Spleen (tissue), 11 donors: ENCODE data around the gene B9D1. TPM values are rescaled to one million over a fixed set of nuclear protein-coding genes. Genes with fewer than 3 reads are reported as not detected.
"Not testable (repeated sequence)": the region's sequence is repeated elsewhere in the genome, so short reads cannot be mapped to it uniquely, and the experiment has no call there.

Experiments used
- DNase-seq: peaks from one replicate; pipeline ENCODE4 v3.0.0-alpha.2; 2020
- H3K27ac ChIP-seq, 8 donors: fragments of 200-600 bp; sonication (generic) in 7 of 8; 1 replicate in 4 of 8; 2 replicates in 4 of 8; pipeline versions ENCODE4 v1.5.0 to v1.8.0; 2016 to 2021; ENCODE audit warnings: inconsistent platforms in 4 of 8, mild to moderate bottlenecking in 4 of 8, moderate library complexity in 1 of 8
- H3K27me3 ChIP-seq, 7 donors: fragments of 200-600 bp; sonication (generic) in 6 of 7; replicated peaks in 1 of 7; 1 replicate in 4 of 7; 2 replicates in 3 of 7; pipeline versions ENCODE4 v1.5.0 to v1.8.0; 2016 to 2021; ENCODE audit warnings: inconsistent platforms in 3 of 7, mild to moderate bottlenecking in 1 of 7
- H3K36me3 ChIP-seq, 6 donors: fragments of 200-600 bp; sonication (generic) in 5 of 6; 1 replicate in 4 of 6; 2 replicates in 2 of 6; pipeline versions ENCODE4 v1.5.0 to v1.8.0; 2016 to 2021; ENCODE audit warnings: inconsistent platforms in 2 of 6
- H3K4me1 ChIP-seq, 6 donors: fragments of 200-600 bp; sonication (generic) in 5 of 6; 1 replicate in 3 of 6; 2 replicates in 3 of 6; pipeline versions ENCODE4 v1.5.0 to v1.8.0; 2016 to 2021; ENCODE audit warnings: inconsistent platforms in 3 of 6
- H3K4me3 ChIP-seq, 8 donors: fragments of 200-600 bp; sonication (generic) in 7 of 8; 1 replicate in 4 of 8; 2 replicates in 4 of 8; pipeline versions ENCODE4 v1.5.0 to v1.8.0; 2016 to 2021; ENCODE audit warnings: inconsistent platforms in 4 of 8, mild to moderate bottlenecking in 4 of 8, moderate library complexity in 2 of 8
- H3K9me3 ChIP-seq, 8 donors: fragments of 200-600 bp; sonication (generic) in 7 of 8; 1 replicate in 4 of 8; 2 replicates in 4 of 8; pipeline versions ENCODE4 v1.5.0 to v1.8.0; 2016 to 2021; ENCODE audit warnings: inconsistent platforms in 4 of 8
- CTCF ChIP-seq, 11 experiments: fragments of 200-600 bp in 7 of 11; fragments of 450-650 bp in 4 of 11; sonication (generic) in 4 of 11; IDR thresholded peaks in 8 of 11; conservative IDR thresholded peaks in 3 of 11; 1 replicate in 7 of 11; 2 replicates in 4 of 11; pipeline versions ENCODE4 v1.4.0 to v1.8.0; 2016 to 2021; ENCODE audit warnings: antibody characterized with exemption in 11 of 11, inconsistent platforms in 4 of 11, mild to moderate bottlenecking in 1 of 11
- POLR2A ChIP-seq, 3 donors: fragments of 450-650 bp; IDR thresholded peaks; one replicate each; pipeline ENCODE4 v1.5.1; 2017; ENCODE audit warnings: antibody characterized with exemption in 3 of 3, mild to moderate bottlenecking in 1 of 3
- POLR2AphosphoS5 ChIP-seq, 3 donors: sonication (generic); formaldehyde crosslinking; IDR thresholded peaks; one replicate each; pipeline ENCODE4 v1.5.1; 2017; ENCODE audit warnings: antibody characterized with exemption in 3 of 3
- WGBS, 5 donors: extraction: QIAGEN DNeasy Blood & Tissue Kit in 3 of 5; methylation state at CpG; one replicate each; pipeline versions ENCODE4 v1.1.5 to v1.1.7; 2013 to 2018; 5-methylcytosine and 5-hydroxymethylcytosine counted together
- intact Hi-C: fragments of 100-400 bp; cut with DNase I; formaldehyde crosslinking; loops from one replicate; pipeline ENCODE4 v1.15.0; 2023; ENCODE audit warnings: low total_unique reads
- polyA plus RNA-seq, 3 donors: library from polyadenylated mRNA; stranded (reverse); fragments of 200-250 nt; gene quantifications; one replicate each; pipeline ENCODE4 v1.2.1, GENCODE V29; 2013
- total RNA-seq, 7 donors: library from RNA; depleted of rRNA in 3 of 7; stranded (reverse); fragments of >200 nt in 3 of 7; fragmentation: NEBNext Ultra II Directional in 4 of 7; extraction: Animal tissue kit (Norgen Biotek cat#: 25700) in 4 of 7; gene quantifications; one replicate each; pipeline versions ENCODE4 v1.1.0 to v1.2.1, GENCODE V29; 2016 to 2021
- donor health status: healthy with polysubstance abuse.
- donor health status: DM: no; HTN: no; CAD: no; lungs with moderate emphysema.
- donor health status: DM: no; HTN: no; CAD: no.
- donor health status: Bipolar disorder and iron deficiency.
- donor health status: healthy.
- donor health status: DM: no; HTN: no; CAD: no.
- donor health status: DM: yes; HTN: yes; CAD: no.

B9D1 gene
- total and polyA plus RNA-seq, 10 donors = 4.3 to 14.1 (median 7.3) TPM

DNA sequence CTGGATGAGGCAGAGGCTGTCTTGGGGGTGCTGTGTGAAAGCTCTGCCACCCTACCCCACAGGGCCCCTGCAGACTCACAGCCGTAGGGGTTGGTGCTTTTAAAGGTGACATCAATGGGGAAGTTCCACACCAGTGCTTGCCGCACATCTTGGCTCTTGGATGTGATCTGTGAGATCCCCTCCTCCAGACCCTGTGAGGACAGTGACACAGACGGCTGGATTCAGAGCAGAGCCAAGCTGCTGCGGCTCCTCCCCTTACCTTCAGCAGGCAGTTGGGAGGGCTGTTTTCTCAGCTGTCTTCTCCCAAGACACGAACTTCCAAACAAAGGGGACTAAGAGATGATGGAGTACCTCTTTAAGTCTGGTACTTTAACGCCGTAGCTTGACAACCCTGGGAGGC, 4.8 kb downstream of the B9D1 start:
- 85 to 90% (median 87%) methylated on average over 7 of the region's 7 CpGs for WGBS, 5 donors
- Histone ChIP-seq H3K4me1 (peaks cover 6 to 12% (median 10%) of the 10 kb centered on the region in 6 donors), H3K36me3 (no peaks in the 10 kb centered on the region), H3K9me3 (no peaks in the 10 kb centered on the region), H3K27me3 (peaks cover 0 to 7% (median 0%) of the 10 kb centered on the region in 7 donors), H3K27ac (no peak overlapping the region), H3K4me3 (no peak overlapping the region)
- TF ChIP-seq POLR2AphosphoS5 (IDR thresholded peaks at IDR 0.05) (no peak), POLR2A (IDR thresholded peaks at IDR 0.05) (no peak), CTCF (IDR thresholded peaks at IDR 0.05 in 8 of 11, conservative IDR thresholded peaks at IDR 0.05 in 3 of 11) (no peak)
- intact Hi-C loops = no loop called here
- DNase-seq = no peak

- TF ChIP-seq CTCF (IDR thresholded peaks at IDR 0.05 in 8 of 11, conservative IDR thresholded peaks at IDR 0.05 in 3 of 11) (no peak), POLR2A (IDR thresholded peaks at IDR 0.05) (no peak), POLR2AphosphoS5 (IDR thresholded peaks at IDR 0.05) (no peak)
- Histone ChIP-seq H3K4me3 (no peak overlapping the region), H3K27me3 (peaks cover 0 to 7% (median 0%) of the 10 kb centered on the region in 7 donors), H3K4me1 (peaks cover 6 to 10% (median 8%) of the 10 kb centered on the region in 6 donors), H3K9me3 (no peaks in the 10 kb centered on the region), H3K27ac (no peak overlapping the region), H3K36me3 (no peaks in the 10 kb centered on the region)
- DNase-seq = no peak
- intact Hi-C loops = no loop called here
- 85 to 94% (median 86%) methylated on average over 7 of the region's 7 CpGs for whole genome bisulfite sequencing, 5 donors
Observed at GRCh38 chr17:19357351-19357750, 5.2 kb downstream of the B9D1 start.

DNA sequence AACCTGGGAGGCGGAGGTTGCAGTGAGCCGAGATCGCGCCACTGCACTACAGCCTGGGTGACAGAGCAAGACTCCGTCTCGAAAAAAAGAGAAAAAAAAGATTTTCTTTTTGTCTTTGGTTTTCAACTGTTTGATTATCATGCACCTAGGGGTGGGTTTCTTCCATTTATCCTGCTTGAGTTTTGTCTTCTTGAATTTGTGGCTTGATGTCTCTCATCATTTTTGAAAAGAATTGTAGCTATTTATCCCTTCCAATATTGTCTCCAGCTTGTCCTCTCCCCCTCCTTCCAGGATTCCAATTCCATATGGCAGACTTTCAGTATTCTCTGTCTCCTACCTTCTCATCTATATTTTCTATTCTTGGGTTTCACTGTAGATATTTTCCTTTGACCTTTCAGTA, 7.8 kb downstream of the B9D1 start:
- no peak overlapping the region for H3K4me3 ChIP-seq
- DNase-seq = no peak
- intact Hi-C loops = no loop called here
- H3K4me1 ChIP-seq = no peaks in the 10 kb centered on the region
- TF ChIP-seq CTCF (IDR thresholded peaks at IDR 0.05 in 8 of 11, conservative IDR thresholded peaks at IDR 0.05 in 3 of 11) (no peak), POLR2A (IDR thresholded peaks at IDR 0.05) (no peak), POLR2AphosphoS5 (IDR thresholded peaks at IDR 0.05) (no peak)
- no peaks in the 10 kb centered on the region for H3K36me3 ChIP-seq
- H3K9me3 ChIP-seq = no peaks in the 10 kb centered on the region
- WGBS, 5 donors = 77 to 94% (median 80%) methylated on average over 6 of the region's 6 CpGs
- no peaks in the 10 kb centered on the region for H3K27me3 ChIP-seq
- no peak overlapping the region for H3K27ac ChIP-seq

DNA sequence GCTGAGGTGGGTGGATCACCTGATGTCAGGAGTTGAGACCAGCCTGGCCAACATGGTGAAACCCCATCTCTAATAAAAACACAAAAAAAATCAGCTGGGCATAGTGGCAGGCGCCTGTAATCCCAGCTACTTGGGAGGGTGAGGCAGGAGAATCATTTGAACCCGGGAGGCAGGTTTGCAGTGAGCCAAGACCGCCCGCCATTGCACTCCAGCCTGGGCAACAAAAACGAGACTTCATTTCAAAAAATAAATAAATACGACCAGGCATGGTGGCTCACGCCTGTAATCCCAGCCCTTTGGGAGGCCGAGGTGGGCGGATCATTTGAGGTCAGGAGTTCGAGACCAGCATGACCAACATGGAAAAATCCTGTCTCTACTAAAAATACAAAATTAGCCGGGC, 9.1 kb downstream of the B9D1 start:
- H3K9me3 ChIP-seq, H3K27ac ChIP-seq, H3K27me3 ChIP-seq, H3K4me3 ChIP-seq, H3K4me1 ChIP-seq, DNase-seq, H3K36me3 ChIP-seq, intact Hi-C loops: not testable (repeated sequence)
- 92 to 96% (median 95%) methylated on average over 11 of the region's 11 CpGs for WGBS, 5 donors

DNA sequence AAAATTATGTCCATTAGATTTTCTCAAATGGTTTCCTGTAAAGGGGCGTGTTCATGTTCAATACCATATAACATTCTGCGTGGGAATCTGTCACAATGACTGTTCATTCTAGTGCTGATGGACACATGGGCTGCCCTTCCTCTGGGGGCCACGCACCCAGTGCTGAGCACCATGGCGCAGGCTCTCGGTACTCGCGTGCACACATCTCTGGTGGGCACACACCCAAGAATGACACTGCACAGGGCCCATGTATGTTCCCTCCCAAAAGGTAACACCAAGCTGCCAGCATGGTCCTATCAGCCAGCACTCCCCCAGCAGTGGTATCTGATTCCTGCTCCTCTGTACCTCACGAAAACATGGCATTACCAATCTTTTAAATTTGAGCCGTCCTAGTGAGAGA, 13.7 kb downstream of the B9D1 start:
- Histone ChIP-seq H3K36me3 (no peaks in the 10 kb centered on the region), H3K4me3 (no peak overlapping the region), H3K9me3 (no peaks in the 10 kb centered on the region), H3K4me1 (peaks cover 0 to 27% (median 2%) of the 10 kb centered on the region in 6 donors), H3K27ac (no peak overlapping the region), H3K27me3 (no peaks in the 10 kb centered on the region)
- WGBS, 5 donors = 94 to 97% (median 95%) methylated on average over 9 of the region's 9 CpGs
- DNase-seq = peak; percentile 43
- no peak for TF ChIP-seq POLR2AphosphoS5 (IDR thresholded peaks at IDR 0.05)
- no peak for TF ChIP-seq CTCF (IDR thresholded peaks at IDR 0.05 in 8 of 11, conservative IDR thresholded peaks at IDR 0.05 in 3 of 11)
- no peak for TF ChIP-seq POLR2A (IDR thresholded peaks at IDR 0.05)
- intact Hi-C loops = no loop called here
